CD4-positive, alpha-beta T cell treated with Interleukin-15 for 4 hours (primary cell): ENCODE data around the gene GPR62.

Experiments
- DNase-seq: peaks from one replicate; pipeline ENCODE4 v3.0.0-alpha.2; 2020; ENCODE audit warnings: low spot score

The GPR62 gene

DNA sequence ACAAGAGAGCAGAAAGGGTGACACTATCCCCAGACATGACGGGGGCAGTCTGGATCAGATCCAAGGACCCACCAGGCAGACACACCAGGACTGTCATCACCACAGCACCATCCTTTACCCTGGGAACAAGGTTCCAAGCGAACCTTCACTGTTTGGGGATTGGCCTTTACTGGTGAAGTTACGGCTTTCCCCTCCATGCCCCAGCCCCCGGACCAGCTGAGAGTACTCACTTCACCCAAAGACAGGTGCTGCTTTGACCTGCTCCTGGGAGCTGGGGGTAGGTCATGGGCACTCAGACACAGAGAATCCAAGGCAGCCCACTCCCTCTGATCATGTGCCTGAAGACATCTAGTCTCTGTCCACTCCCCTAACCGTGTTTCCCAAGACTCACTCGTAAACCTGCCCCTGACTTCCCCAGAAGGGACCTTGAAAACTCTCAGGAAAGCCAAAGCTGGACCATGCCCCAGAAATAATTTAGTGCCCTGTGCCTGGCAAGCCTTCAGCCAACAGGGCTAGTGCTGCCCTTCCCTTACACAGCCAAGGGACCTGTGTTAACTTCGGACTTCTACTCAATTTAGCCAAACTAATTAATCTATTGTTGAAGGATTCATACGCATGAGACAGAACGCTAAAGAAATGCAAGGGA is 16.3 kb upstream of the GPR62 start:
- DNase-seq = no peak

DNA sequence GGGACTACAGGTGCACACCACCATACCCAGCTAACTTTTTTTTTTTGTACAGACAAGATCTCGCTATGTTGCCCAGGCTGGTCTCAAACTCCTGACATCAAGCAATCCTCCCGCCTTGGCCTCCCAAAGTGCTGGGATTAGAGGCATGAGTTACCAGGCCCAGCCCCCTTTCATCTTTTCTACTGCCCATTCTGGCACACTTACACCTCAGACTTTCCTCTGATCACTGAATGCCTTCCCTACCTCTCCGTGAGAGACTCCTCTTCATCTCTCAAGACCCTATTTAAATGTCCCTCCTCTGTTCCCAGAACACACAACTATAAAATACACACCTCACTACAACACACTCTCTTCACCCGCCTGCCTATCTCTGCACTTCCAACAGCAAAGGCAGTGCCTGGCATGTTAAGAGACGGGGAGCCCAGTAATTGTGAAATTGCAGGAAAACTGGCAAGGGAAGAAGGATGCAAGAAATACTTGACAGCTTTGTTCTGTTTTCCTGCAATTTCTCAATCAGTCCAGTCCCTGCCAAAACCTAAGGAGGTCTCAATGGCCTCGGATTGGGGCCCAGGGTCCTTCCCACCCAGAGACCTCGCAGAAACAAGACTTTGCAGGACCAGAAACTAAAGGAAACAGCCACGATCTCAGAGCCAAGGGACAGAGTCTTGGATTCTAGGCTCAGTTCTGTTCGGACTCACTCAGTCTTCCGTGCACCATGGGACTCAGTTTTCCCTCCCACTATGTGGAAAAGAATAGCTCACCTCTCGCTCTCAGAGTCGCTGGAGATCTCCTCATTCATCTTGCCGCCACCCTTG is 14.3 kb upstream of the GPR62 start:
- no peak for DNase-seq

DNA sequence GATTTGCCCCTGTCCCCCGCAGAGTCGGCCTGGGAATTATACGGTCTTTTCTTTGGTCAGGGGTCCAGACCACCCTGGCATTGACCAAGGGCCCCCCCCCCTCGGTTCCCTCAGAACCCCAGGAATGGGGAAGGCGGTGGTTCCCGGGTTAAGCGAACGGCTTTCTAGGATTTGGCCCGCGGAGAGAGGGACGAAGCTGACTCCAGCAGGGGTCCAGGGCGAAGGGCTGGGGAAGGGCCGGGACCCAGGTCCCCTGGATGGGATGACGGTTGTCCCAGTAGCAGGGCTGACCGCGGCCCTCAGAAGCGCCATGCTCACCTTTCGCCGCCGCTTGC is 13.8 kb upstream of the GPR62 start:
- DNase-seq = no peak

DNA sequence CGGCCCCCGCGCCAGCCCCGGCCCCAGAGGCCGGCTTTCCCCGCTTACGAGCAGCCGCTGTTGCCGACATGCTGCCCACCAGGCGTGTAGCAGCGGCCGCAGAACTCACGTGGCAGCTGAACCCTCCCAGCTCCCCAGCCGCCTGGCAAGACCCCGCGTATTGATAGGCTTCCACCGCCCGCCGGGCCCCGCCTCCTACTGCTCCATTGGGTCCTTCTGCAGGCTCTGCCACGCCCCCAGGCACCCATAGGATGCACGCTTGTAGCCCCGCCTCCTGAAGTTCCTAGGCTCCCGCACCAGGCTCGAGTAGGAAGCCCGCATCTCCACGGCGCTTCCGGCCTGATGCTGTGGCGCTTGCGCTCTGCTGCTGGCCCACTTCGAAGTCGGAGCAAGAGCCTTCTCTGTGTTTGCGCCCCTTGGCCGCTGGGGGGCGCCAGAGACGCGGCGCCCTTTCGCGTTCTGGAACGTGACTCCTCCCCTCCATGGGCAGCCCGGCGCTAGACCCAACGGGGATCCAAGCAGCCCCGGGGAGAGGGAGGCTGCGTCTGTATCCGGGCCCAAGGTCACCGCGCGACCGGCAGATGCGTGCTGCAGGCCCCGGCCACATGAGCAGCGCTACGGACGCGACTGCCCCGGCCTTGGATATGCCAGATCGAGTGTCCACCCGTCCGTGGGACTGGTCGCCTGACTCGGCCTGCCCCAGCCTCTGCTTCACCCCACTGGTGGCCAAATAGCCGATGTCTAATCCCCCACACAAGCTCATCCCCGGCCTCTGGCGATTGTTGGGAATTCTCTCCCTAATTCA is 13.2 kb upstream of the GPR62 start, which contains the start of the genes PARP3 and RRP9:
TSS of gene PARP3 (plus strand) at position 566 of the 805 bp plus-strand sequence. CDS start 993 bp downstream, outside the sequence.
TSS of gene RRP9 (minus strand) at position 107 of the 805 bp plus-strand sequence. CDS start at position 70, 37 bp downstream.
- peak; percentile 100 for DNase-seq

DNA sequence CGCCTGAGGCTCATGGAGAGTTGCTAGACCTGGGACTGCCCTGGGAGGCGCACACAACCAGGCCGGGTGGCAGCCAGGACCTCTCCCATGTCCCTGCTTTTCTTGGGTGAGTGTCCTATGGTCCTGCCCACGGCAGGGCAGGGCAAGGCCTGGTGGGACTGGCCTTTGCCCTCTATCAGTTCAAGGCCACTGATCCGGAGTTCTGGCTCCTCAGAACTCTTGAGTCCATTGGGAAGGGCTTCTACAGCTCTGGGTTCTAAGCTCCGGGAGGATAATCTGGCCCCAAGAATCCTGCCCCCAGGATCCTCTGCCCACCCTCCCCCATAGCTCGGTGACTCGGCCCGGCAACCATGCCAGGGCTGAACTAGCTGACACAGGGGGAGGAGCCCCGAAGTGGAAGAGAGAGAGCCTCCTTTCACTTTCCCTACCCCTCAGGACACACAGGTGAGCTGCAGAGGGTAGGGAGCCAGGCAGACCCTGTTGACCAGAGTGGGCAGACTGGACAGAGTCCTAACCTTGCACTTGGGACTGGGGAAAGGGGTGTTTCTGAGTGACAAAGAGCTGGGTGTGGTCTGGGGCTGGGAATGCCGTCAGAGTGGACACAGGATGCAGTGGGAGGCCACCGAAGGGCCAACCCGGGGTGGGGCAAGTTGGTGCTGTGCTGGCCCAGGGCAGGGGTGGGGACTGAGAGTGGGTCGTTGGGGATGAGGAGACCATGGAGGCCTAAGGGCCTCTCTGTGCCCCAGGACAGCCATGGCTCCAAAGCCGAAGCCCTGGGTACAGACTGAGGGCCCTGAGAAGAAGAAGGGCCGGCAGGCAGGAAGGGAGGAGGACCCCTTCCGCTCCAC is 12.4 kb upstream of the GPR62 start:
- peak; percentile 60 for DNase-seq

DNA sequence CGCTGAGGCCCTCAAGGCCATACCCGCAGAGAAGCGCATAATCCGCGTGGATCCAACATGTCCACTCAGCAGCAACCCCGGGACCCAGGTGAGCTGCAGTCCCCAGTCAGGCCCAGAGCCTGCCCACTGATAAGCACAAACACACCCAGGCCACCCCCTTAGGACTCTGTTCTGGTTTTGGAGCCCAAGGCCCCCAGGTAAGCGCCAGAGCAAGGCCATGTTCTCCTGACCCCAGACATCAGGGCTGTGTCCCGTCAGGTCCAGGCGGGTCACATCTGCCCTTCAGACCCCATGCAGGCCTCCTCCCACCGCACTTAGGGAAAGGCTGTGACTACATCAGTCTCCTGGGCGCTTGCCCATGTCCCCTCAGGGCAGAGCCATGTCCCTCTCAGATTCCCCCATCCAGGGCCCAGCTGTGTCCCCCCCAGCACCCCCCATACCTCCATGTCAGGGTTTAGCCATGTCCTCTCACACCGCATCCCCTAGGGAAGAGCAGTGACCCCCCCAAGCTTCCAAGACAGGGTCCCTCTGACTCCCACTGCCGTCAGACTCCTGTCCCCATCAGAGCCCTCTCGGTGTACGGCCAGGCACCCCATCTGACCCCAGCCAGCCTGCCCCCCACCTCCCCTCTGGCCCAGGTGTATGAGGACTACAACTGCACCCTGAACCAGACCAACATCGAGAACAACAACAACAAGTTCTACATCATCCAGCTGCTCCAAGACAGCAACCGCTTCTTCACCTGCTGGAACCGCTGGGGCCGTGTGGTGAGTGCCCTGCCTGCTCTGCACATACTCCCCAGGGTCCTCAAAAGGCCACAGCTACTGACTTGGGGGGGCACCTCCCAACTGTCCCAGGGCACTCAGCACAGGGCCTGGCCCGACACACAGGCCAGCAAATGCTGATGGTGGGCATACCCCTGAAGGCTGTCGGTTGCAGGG is 11.5 kb upstream of the GPR62 start:
- no peak for DNase-seq

DNA sequence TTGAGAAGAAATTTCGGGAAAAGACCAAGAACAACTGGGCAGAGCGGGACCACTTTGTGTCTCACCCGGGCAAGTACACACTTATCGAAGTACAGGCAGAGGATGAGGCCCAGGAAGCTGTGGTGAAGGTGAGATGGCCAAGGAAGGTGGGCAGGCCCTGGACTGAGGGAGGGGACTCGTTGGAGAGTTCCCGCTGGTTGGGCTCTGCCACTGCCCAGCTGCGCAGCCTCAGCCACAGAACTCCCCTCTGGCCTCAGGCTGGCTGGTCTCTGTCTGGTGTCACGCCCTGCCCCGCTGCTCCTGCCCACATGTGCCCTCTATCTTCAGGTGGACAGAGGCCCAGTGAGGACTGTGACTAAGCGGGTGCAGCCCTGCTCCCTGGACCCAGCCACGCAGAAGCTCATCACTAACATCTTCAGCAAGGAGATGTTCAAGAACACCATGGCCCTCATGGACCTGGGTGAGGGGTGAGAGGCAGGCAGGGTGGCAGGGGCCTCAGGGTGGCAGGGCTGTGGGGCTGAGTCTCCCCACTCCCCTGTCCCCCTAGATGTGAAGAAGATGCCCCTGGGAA is 10.6 kb upstream of the GPR62 start:
- no peak for DNase-seq

DNA sequence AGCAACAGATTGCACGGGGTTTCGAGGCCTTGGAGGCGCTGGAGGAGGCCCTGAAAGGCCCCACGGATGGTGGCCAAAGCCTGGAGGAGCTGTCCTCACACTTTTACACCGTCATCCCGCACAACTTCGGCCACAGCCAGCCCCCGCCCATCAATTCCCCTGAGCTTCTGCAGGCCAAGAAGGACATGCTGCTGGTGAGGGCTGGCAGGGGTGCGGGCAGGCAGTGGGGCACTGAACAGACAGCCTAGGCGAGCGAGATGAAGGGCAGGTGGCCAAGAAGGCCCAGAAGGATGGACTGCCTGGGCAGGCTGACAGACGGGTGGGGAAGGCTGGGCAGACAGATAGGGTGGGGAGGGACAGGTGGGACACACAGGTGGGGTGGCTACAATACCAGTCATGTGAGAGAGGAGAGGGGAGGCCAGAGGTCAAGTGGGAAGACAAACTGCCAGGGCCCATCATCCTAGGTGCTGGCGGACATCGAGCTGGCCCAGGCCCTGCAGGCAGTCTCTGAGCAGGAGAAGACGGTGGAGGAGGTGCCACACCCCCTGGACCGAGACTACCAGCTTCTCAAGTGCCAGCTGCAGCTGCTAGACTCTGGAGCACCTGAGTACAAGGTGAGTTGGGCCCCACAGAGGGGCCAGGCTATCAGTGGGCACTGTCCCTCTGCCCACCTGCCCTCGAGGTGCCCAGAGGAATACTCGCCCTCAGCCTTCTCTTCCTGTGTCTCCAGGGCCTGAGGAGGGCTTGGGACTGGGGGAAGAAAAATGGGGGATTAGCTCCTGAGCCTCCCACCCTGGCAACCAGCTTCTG is 9.9 kb upstream of the GPR62 start:
- no peak for DNase-seq

DNA sequence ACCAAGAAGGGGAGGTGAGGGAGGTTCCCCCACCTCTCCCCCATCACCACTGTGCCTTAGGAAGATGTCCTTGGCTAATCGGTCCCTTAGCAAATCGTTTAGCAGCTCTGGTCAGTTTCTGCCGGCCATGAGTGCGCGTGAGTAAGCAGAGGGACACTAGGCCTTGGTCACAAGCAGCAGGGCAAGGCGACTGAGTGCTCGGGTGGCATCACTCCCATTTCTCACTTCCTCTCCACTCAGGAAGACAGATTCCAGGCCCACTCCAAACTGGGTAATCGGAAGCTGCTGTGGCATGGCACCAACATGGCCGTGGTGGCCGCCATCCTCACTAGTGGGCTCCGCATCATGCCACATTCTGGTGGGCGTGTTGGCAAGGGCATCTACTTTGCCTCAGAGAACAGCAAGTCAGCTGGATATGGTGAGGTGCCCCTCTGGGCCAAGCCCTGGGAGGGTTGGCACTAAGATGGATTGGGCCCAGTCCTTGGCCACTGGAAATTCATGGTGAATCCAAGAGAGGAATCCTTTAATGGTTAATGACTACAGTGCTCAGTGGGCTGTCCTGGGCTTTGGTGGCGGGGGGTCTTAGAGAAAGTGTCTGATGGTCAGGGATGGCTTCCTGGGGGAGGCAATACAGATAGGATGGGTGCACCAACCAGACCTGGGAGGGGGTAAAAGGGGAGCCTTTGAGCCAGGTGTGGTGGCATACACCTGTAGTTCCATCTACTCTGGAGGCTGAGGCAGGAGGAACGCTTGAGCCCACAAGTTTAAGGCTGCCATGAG is 9.1 kb upstream of the GPR62 start:
- DNase-seq = no peak

DNA sequence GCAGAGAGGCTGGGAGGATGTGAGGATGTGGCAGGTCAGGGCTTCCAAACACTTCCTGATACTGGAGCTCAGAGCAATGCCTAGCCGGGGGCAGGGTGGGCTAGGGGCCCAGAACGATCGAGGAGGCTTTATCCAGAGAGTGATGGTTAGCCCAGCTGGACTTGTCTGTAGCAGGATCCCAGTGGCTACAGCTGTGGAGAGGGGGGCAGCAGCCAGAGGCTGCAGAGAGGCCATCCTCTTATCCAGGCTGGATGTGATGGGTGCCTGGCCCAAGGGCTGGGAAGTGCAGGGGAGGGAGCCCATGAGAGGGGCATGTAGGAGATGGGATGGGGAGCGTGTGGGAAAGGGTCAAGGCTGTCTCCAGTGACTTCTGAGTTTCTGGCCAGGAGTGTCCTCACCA is 8.4 kb upstream of the GPR62 start:
- no peak for DNase-seq

DNA sequence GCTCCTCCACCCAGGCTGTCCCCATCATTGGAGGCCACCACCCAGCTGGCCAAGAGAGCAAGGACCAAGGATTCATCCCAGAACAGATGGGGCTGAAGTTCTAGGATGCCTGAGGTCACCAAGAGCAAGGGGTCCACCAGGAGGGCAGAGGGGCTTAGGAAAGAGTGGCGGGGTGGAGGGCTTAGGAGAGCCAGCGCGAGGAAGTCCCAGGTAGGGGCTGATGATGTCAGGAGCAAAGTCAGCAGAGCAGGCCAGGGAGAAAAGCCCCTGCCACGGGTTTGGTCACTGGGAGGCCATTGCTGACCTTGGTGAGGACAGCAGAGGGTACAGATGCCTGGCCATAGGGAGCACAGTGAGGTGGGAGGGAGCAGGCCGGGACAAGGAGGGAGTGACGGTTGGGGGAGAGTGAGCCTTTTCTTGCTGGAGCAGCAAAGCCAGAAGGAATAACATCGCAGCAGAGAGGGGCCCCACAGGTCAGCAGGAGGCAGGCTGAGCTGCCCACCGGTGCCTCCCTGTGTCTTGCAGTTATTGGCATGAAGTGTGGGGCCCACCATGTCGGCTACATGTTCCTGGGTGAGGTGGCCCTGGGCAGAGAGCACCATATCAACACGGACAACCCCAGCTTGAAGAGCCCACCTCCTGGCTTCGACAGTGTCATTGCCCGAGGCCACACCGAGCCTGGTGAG is 7.8 kb upstream of the GPR62 start:
- no peak for DNase-seq

DNA sequence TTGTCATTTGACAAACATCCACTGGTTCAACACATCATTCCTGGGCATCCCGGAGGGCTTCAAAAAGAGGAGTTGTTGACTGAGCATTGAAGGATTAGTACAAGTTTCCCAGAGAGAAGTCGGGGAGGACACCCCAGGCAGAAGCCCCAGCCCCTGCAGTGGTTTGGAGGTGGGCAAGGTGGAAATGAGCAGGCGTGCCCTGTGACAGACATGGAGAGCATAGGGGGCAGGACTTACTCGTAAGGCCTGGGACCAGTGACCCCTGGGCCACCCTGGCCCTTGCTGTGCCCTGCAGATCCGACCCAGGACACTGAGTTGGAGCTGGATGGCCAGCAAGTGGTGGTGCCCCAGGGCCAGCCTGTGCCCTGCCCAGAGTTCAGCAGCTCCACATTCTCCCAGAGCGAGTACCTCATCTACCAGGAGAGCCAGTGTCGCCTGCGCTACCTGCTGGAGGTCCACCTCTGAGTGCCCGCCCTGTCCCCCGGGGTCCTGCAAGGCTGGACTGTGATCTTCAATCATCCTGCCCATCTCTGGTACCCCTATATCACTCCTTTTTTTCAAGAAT is 7.1 kb upstream of the GPR62 start:
- no peak for DNase-seq

DNA sequence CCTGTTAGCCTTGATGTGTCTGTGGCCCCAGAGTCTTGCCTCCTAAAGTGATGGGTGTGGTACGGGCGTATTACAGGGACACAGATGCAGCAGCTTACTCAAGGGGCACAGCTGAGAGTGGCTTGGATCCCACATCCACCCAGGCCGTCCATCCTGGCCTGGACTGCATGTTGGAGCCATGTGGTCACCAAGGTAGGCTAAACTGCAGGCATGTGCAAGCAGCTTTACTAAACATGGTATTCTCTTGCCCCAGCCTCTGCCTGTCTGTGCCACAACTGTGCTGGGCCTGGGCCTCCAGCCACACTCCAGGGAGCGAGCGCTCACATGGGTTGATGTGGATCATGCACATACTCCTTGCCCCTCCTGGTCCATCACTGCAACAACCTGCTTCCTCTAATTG is 6.1 kb upstream of the GPR62 start:
- no peak for DNase-seq

DNA sequence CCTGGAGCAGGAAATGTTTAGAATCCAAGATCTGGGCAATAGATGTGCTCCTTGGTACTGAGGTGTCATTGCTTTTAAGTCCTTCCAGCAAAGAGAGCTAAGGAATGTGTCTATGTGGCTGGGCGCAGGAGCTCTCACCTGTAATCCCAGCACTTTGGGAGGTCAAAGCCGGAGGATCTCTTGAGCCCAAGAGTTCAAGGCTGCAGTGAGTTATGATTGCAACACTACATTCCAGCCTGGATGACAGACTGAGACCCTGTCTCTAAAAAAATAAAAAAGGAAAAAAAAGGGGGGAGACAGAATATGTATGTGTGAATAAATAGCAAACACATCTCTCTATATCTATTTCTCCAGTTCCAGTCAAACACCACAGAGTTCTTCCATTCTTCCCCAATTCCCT is 4.3 kb upstream of the GPR62 start:
- DNase-seq = no peak

DNA sequence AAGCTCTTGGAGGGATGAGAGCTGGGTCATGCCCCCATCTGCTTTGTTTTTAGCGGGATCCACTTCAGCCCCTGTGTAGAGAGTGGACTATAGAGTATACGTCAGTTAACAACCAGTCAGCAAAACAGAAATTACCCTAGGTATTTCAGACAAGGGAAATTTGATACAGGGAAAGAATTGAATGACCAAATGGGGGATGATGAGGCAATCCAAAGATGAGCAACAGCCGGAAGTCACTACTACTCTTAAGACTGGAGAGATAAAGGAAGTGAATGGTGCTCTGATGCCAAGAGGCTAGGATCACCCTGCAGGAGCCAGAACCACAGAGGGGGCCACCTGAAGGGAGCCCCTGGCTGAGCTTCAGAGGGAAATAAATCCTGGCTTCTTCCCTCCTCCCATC is 1.7 kb upstream of the GPR62 start:
- DNase-seq = no peak

DNA sequence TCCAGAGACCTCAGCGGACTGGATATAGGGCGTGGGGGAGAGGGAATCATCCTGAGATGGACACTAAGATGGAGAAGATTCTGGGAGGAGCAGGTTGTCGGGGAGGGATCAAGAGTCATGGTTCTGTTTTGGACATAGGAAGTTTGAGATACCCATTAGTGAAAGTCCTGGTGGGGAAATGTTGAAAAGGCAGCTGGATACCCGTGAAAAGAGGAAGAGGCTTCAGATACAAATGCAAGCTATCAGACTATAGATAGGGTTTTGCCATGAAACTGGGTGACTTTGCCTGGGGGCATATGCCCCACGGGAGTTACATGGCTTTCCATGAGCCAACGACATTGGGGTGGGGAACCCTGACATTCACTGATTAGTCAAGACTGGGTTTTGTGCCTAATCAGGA is 1.1 kb upstream of the GPR62 start:
- DNase-seq = no peak

DNA sequence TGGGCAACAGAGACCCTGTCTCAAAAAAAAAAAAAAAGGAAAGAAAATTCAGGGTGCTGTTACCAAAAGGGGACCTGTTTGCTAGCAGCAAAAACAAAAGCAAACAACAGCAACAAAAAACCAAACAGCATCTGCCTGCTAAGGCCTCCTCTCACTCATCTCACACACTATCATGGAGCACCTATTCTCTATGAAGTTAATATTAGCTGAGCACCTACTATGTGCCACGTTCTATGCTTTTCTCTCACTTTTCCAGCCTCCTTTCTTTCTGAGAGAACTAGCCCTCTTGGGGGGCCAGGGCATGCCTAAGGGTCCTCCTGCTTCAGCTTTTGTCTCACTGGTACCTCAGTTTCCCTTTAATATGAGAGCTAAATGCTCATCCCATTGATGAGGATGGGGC is 468 bp upstream of the GPR62 start:
- DNase-seq = no peak
